SK-N-SH treated with all-trans-retinoic acid at 6 μM for 48 hours (cell line): ENCODE results near the gene LCN2.
"Not testable (repeated sequence)": the region's sequence is repeated elsewhere in the genome, so short reads cannot be mapped to it uniquely, and the experiment has no call there.

Source experiments
- ATAC-seq: fragments of 200-7000 bp; cut with Tn5 transposase; 3 replicates; pipeline ENCODE4 v1.9.1; 2020; ENCODE audit warnings: mild to moderate bottlenecking, moderate library complexity
- ARNTL ChIP-seq: fragments of 450-650 bp; formaldehyde crosslinking; IDR thresholded peaks from 2 replicates; pipeline ENCODE4 v1.5.0; 2020; ENCODE audit warnings: low read depth, mild to moderate bottlenecking, moderate library complexity, borderline replicate concordance
- BACH2 ChIP-seq: fragments of 250-450 bp; sonication (Bioruptor Pico); IDR thresholded peaks from 2 replicates; pipeline ENCODE4 v1.9.0; 2021; ENCODE audit warnings: mild to moderate bottlenecking, borderline replicate concordance
- CREB5 ChIP-seq: fragments of 250-450 bp; sonication (Bioruptor Pico); IDR thresholded peaks from 2 replicates; pipeline ENCODE4 v1.5.1; 2020; ENCODE audit warnings: low read depth, mild to moderate bottlenecking, moderate library complexity
- CSDC2 ChIP-seq: fragments of 250-450 bp; sonication (Bioruptor Pico); IDR thresholded peaks from 2 replicates; pipeline ENCODE4 v1.5.0; 2020; ENCODE audit warnings: mild to moderate bottlenecking, moderate library complexity
- ESRRG ChIP-seq: fragments of 250-450 bp; sonication (Bioruptor Pico); IDR thresholded peaks from 2 replicates; pipeline ENCODE4 v1.6.1; 2021; ENCODE audit warnings: mild to moderate bottlenecking
- GLIS3 ChIP-seq: fragments of 250-450 bp; sonication (Bioruptor Pico); IDR thresholded peaks from 2 replicates; pipeline ENCODE4 v1.5.0; 2020; ENCODE audit warnings: mild to moderate bottlenecking, moderate library complexity
- ISL1 ChIP-seq: fragments of 250-450 bp; sonication (Bioruptor Pico); IDR thresholded peaks from 2 replicates; pipeline ENCODE4 v2.1.2; 2022; ENCODE audit warnings: mild to moderate bottlenecking, moderate library complexity
- OSR1 ChIP-seq: fragments of 250-450 bp; sonication (Bioruptor Pico); IDR thresholded peaks from 2 replicates; pipeline ENCODE4 v1.8.0; 2022; ENCODE audit warnings: moderate library complexity, mild to moderate bottlenecking, inconsistent platforms
- POU6F1 ChIP-seq: fragments of 250-450 bp; sonication (Bioruptor Pico); IDR thresholded peaks from 2 replicates; pipeline ENCODE4 v1.8.0; 2021; ENCODE audit warnings: low read depth, mild to moderate bottlenecking, moderate library complexity, borderline replicate concordance
- PPARA ChIP-seq: fragments of 250-450 bp; sonication (Bioruptor Pico); IDR thresholded peaks from 2 replicates; pipeline ENCODE4 v1.5.0; 2020; ENCODE audit warnings: mild to moderate bottlenecking, borderline replicate concordance
- RARB ChIP-seq: fragments of 250-450 bp; sonication (Bioruptor Pico); IDR thresholded peaks from 2 replicates; pipeline ENCODE4 v1.8.0; 2021; ENCODE audit warnings: mild to moderate bottlenecking, moderate library complexity
- SNAI2 ChIP-seq: fragments of 250-450 bp; sonication (Bioruptor Pico); IDR thresholded peaks from 2 replicates; pipeline ENCODE4 v1.5.0; 2020; ENCODE audit warnings: mild to moderate bottlenecking, moderate library complexity
- TCF4 ChIP-seq: fragments of 250-450 bp; sonication (Bioruptor Pico); IDR thresholded peaks from 2 replicates; pipeline ENCODE4 v1.8.0; 2021; ENCODE audit warnings: mild to moderate bottlenecking, moderate library complexity, borderline replicate concordance
- TOX ChIP-seq: fragments of 250-450 bp; sonication (Bioruptor Pico); IDR thresholded peaks from 2 replicates; pipeline ENCODE4 v1.8.0; 2021; ENCODE audit warnings: mild to moderate bottlenecking, moderate library complexity, borderline replicate concordance
- TSHZ2 ChIP-seq: fragments of 250-450 bp; sonication (Bioruptor Pico); IDR thresholded peaks from 2 replicates; pipeline ENCODE4 v1.5.0; 2020; ENCODE audit warnings: mild to moderate bottlenecking, moderate library complexity
- ZC3H10 ChIP-seq: fragments of 250-450 bp; sonication (Bioruptor Pico); IDR thresholded peaks from 2 replicates; pipeline ENCODE4 v1.5.1; 2021; ENCODE audit warnings: mild to moderate bottlenecking, moderate library complexity
- ZFP3 ChIP-seq: fragments of 250-450 bp; sonication (Bioruptor Pico); IDR thresholded peaks from 2 replicates; pipeline ENCODE4 v1.5.0; 2020; ENCODE audit warnings: mild to moderate bottlenecking, moderate library complexity
- ZFP30 ChIP-seq: fragments of 450-650 bp; formaldehyde crosslinking; IDR thresholded peaks from 2 replicates; pipeline ENCODE4 v1.5.0; 2022; ENCODE audit warnings: mild to moderate bottlenecking, moderate library complexity
- ZNF565 ChIP-seq: fragments of 450-650 bp; formaldehyde crosslinking; conservative IDR thresholded peaks from 2 replicates; pipeline ENCODE4 v1.5.0; 2020; ENCODE audit warnings: low read depth, mild to moderate bottlenecking, moderate library complexity
- ZNF70 ChIP-seq: fragments of 450-650 bp; formaldehyde crosslinking; IDR thresholded peaks from 2 replicates; pipeline ENCODE4 v1.5.0; 2020; ENCODE audit warnings: mild to moderate bottlenecking, moderate library complexity
- ZNF8 ChIP-seq: fragments of 450-650 bp; formaldehyde crosslinking; IDR thresholded peaks from 2 replicates; pipeline ENCODE4 v1.5.0; 2020; ENCODE audit warnings: mild to moderate bottlenecking, moderate library complexity
- TF ChIP-seq, protein P1 (sequence below): fragments of 250-450 bp; sonication (Bioruptor Pico); IDR thresholded peaks from 2 replicates; pipeline ENCODE4 v1.5.1; 2021; ENCODE audit warnings: mild to moderate bottlenecking, moderate library complexity
- TF ChIP-seq, protein P2 (sequence below): fragments of 250-450 bp; sonication (Bioruptor Pico); IDR thresholded peaks from 2 replicates; pipeline ENCODE4 v1.8.0; 2020; ENCODE audit warnings: mild to moderate bottlenecking, moderate library complexity, borderline replicate concordance

LCN2 gene

GRCh38 chr9:128178806-128179431, 29.7 kb downstream of the LCN2 start:
- no peak for ATAC-seq
- TF ChIP-seq OSR1 (CRISPR knock-in tag) (no peak), ZC3H10 (CRISPR knock-in tag) (no peak), ZFP30 (CRISPR knock-in tag) (no peak), ESRRG (CRISPR knock-in tag) (no peak), PPARA (CRISPR knock-in tag) (no peak), ISL1 (no peak), GLIS3 (CRISPR knock-in tag) (no peak)

- ATAC-seq, result no peak
- TF ChIP-seq ZNF565 (CRISPR knock-in tag), result no peak
- no peak for TF ChIP-seq ZNF8 (CRISPR knock-in tag)
- TF ChIP-seq ESRRG (CRISPR knock-in tag), result no peak
- TF ChIP-seq ZNF70 (CRISPR knock-in tag), result no peak
- TF ChIP-seq ZFP30 (CRISPR knock-in tag), result no peak
- no peak for TF ChIP-seq TOX (CRISPR knock-in tag)
- TF ChIP-seq BACH2 (CRISPR knock-in tag), result no peak
- no peak for TF ChIP-seq SNAI2
- TF ChIP-seq, protein P1, sequence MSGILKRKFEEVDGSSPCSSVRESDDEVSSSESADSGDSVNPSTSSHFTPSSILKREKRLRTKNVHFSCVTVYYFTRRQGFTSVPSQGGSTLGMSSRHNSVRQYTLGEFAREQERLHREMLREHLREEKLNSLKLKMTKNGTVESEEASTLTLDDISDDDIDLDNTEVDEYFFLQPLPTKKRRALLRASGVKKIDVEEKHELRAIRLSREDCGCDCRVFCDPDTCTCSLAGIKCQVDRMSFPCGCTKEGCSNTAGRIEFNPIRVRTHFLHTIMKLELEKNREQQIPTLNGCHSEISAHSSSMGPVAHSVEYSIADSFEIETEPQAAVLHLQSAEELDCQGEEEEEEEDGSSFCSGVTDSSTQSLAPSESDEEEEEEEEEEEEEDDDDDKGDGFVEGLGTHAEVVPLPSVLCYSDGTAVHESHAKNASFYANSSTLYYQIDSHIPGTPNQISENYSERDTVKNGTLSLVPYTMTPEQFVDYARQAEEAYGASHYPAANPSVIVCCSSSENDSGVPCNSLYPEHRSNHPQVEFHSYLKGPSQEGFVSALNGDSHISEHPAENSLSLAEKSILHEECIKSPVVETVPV (CRISPR knock-in tag), result no peak
- no peak for TF ChIP-seq RARB (CRISPR knock-in tag)
- no peak for TF ChIP-seq ISL1
- no peak for TF ChIP-seq TCF4 (CRISPR knock-in tag)
- no peak for TF ChIP-seq OSR1 (CRISPR knock-in tag)
- no peak for TF ChIP-seq TSHZ2 (CRISPR knock-in tag)
- no peak for TF ChIP-seq ARNTL
- TF ChIP-seq CREB5, result no peak
- TF ChIP-seq PPARA (CRISPR knock-in tag), result no peak
- TF ChIP-seq, protein P2, sequence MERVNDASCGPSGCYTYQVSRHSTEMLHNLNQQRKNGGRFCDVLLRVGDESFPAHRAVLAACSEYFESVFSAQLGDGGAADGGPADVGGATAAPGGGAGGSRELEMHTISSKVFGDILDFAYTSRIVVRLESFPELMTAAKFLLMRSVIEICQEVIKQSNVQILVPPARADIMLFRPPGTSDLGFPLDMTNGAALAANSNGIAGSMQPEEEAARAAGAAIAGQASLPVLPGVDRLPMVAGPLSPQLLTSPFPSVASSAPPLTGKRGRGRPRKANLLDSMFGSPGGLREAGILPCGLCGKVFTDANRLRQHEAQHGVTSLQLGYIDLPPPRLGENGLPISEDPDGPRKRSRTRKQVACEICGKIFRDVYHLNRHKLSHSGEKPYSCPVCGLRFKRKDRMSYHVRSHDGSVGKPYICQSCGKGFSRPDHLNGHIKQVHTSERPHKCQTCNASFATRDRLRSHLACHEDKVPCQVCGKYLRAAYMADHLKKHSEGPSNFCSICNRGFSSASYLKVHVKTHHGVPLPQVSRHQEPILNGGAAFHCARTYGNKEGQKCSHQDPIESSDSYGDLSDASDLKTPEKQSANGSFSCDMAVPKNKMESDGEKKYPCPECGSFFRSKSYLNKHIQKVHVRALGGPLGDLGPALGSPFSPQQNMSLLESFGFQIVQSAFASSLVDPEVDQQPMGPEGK, result no peak
- TF ChIP-seq CSDC2 (CRISPR knock-in tag), result no peak
- TF ChIP-seq ZFP3 (CRISPR knock-in tag), result no peak
Measured at GRCh38 chr9:128180001-128180400, 30.7 kb downstream of the LCN2 start.

DNA sequence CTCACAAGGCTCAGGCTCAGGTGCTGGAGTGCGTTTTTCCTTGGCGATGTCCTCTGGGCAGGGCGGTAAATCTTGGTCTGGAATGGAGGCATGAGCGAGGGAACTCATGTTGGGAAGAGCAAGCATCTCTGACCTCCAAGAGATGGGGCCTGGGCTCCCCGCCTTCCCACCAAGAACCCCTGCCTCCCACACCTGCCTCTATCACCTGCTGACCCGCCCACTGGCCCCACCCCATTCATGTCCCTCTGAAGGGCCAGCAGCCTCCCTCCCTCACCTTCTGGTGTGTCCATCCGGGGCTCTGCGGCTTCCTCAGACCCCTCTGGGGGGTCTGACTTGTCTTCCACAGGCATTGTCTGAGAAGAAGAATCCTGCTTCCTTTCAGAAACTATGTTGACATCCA, 31.2 kb downstream of the LCN2 start:
- TF ChIP-seq SNAI2 (no peak), ISL1 (no peak), POU6F1 (CRISPR knock-in tag) (no peak), ZNF565 (CRISPR knock-in tag) (no peak), ZNF70 (CRISPR knock-in tag) (no peak)
- ATAC-seq, result no peak

DNA sequence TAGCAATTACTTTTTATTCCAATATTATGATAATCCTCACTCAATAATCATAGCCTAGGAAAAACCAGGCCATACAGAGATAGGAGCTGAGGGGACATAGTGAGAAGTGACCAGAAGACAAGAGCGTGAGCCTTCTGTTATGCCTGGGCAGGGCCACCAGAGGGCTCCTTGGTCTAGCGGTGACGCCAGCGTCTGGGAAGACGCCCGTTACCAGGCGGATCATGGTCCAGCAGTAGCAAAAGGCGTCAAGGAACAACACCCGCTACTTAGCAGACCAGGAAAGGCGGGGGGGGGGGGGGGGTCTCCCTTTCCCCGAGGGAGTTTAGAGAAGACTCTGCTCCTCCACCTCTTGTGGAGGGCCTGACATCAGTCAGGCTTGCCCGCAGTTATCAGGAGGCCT, 32.2 kb downstream of the LCN2 start:
- not testable (repeated sequence) for ATAC-seq
